Muscle of leg (tissue), 11 donors: ENCODE measurements around the gene HSCB. TPM values are rescaled to one million over a fixed set of nuclear protein-coding genes. Genes with fewer than 3 reads are reported as not detected.
"Not testable (repeated sequence)": the region's sequence is repeated elsewhere in the genome, so short reads cannot be mapped to it uniquely, and the experiment has no call there.

ENCODE experiments used
- DNase-seq: peaks from one replicate; pipeline ENCODE4 v3.0.0; 2013
- H3K27ac ChIP-seq: one replicate; pipeline ENCODE4 v1.5.1; 2013; ENCODE audit warnings: mild to moderate bottlenecking, low read length, control low read depth
- H3K27me3 ChIP-seq: one replicate; pipeline ENCODE4 v1.6.1; 2013; ENCODE audit warnings: low read length; ENCODE audit not compliant: control insufficient read depth, insufficient read depth
- H3K36me3 ChIP-seq: one replicate; pipeline ENCODE4 v1.6.1; 2013; ENCODE audit warnings: low read length; ENCODE audit not compliant: control insufficient read depth, insufficient read depth
- H3K4me1 ChIP-seq: one replicate; pipeline ENCODE4 v1.6.1; 2013; ENCODE audit warnings: low read length; ENCODE audit not compliant: control insufficient read depth, insufficient read depth
- H3K4me3 ChIP-seq: one replicate; pipeline ENCODE4 v1.5.1; 2013; ENCODE audit warnings: low read length, control low read depth
- H3K9me3 ChIP-seq: replicated peaks from 2 replicates; pipeline ENCODE4 v1.6.1; 2013; ENCODE audit warnings: low read depth, low read length; ENCODE audit not compliant: control insufficient read depth
- WGBS: methylation state at CpG from one replicate; pipeline ENCODE4 v1.1.5; 2013; ENCODE audit warnings: missing lambda C conversion rate; ENCODE audit not compliant: insufficient coverage; 5-methylcytosine and 5-hydroxymethylcytosine counted together
- polyA plus RNA-seq, 8 donors: library from polyadenylated mRNA; unstranded; fragments of 120-200 nt; gene quantifications; one replicate each; pipeline versions ENCODE4 v1.2.1 to v1.2.3, GENCODE V29; 2013; ENCODE audit warnings: inconsistent platforms in 1 of 8, low replicate concordance in 1 of 8; ENCODE audit not compliant: insufficient read length in 8 of 8, insufficient read depth in 1 of 8
- total RNA-seq: library from RNA; stranded (reverse); fragments of 120-200 nt; gene quantifications from one replicate; pipeline ENCODE4 v1.2.4, GENCODE V29; 2013

Gene HSCB
- total and polyA plus RNA-seq, 9 donors = 17.9 to 24.0 (median 20.4) TPM

DNA sequence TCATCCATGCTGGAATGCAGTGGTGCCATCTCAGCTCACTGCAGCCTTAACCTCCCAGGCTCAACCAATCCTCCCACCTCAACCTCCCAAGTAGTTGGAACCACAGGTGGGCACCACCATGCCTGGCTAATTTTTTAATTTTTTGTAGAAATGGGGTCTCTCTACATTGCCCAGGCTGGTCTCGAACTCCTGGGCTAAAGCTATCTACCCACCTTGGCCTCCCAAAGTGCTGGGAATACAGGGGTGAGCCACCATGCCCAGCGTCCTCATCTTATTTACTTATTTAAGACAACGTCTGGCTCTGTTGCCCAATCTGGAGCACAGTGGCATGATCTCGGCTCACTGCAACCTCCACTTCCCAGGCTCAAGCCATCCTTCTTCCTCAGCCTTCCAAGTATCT lies 20.2 kb downstream of the HSCB start:
- WGBS = 96% methylated on average over 4 of the region's 4 CpGs
- H3K4me1 ChIP-seq, H3K4me3 ChIP-seq: not testable (repeated sequence)

DNA sequence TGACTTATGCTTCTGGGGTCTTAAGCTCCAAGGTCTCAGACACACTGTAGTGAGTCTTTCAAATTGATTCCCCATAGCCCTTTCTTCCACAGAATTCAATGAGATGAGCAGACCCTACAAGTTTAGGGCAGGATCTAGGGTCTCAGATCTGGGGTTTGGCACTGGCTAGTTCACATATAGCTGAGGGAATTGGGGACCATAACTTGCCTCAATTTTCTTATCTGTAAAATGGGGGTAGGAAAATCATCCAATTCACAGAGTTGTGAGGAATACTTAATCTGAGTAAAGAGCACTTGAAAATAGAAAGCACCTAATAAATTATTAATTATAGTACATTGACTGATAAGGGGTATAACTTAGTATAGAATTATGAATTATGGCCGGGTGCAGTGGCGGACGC lies 24.8 kb downstream of the HSCB start:
- DNase-seq = no peak
- no peaks in the 10 kb centered on the region for H3K36me3 ChIP-seq
- no peaks in the 10 kb centered on the region for H3K4me1 ChIP-seq
- WGBS = no CpG with 5 or more reads among the region's 3 CpGs
- H3K27me3 ChIP-seq = no peaks in the 10 kb centered on the region
- no peaks in the 10 kb centered on the region for H3K9me3 ChIP-seq
- H3K4me3 ChIP-seq = no peak overlapping the region
- H3K27ac ChIP-seq = no peak overlapping the region

More for the DNA sequence above, 20.2 kb downstream of the HSCB start:
- H3K36me3 ChIP-seq, H3K27ac ChIP-seq, H3K27me3 ChIP-seq, H3K9me3 ChIP-seq, DNase-seq: not testable (repeated sequence)

DNA sequence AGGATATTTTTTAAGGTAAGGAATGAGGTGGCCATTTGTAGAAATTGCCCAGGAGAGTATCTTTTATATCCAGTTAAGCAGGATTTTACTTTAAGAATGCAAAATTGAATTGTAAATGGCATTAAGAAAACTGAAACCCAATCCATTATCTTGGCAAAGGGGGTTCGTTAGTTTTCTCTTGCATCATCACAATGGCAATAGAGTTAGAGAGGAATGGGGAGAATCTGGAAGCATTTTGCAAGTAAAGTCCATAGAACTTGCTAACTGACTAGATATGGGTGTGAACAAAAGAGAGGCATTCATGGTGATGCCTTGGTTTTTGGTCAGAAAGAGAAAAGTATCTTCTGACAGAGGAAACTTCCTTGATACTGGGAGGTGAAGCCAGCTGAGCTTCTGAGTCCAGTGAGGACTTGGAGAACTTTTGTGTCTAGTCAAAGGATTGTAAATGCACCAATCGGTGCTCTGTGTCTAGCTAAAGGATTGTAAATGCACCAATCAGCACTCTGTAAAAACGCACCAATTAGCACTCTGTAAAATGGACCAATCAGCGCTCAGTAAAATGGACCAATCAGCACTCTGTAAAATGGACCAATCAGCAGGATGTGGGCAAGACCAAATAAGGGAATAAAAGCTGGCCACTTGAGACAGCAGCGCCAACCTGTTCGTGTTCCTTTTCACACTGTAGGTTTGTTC lies 27.0 kb downstream of the HSCB start:
- H3K9me3 ChIP-seq = no peaks in the 10 kb centered on the region
- DNase-seq = no peak
- no peak overlapping the region for H3K27ac ChIP-seq
- H3K27me3 ChIP-seq = no peaks in the 10 kb centered on the region
- no peak overlapping the region for H3K4me3 ChIP-seq
- WGBS = 100% methylated on average over 4 of the region's 6 CpGs
- H3K36me3 ChIP-seq = no peaks in the 10 kb centered on the region
- H3K4me1 ChIP-seq = no peaks in the 10 kb centered on the region

DNA sequence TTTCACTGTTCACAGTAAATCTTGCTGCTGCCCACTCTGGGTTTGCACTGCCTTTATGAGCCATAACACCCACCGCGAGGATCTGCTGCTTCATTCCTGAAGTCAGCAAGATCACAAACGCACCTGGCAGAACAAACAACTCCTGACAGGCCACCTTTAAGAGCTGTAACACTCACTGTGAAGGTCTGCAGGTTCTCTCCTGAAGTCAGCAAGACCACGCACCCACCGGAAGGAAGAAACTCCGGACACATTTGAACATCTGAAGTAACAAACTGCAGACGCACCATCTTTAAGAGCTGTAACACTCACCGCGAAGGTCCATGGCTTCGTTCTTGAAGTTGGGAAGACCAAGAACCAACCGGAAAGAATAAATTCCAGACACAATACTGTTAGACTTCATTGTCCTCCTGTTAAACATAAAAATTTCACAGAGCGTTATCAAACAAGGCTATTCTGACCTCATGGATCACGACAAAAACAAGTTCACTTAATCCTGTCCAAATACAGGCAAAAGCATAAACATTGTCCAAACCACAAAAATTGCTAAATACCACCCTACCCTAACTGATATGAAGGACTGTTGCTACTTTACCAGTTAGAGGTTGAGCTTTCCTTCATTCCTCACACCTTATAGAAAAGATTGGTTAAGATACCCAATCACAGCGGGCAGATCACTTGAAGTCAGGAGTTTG lies 27.7 kb downstream of the HSCB start:
- H3K9me3 ChIP-seq = no peaks in the 10 kb centered on the region
- no peaks in the 10 kb centered on the region for H3K27me3 ChIP-seq
- peaks cover 4% of the 10 kb centered on the region for H3K36me3 ChIP-seq
- H3K4me1 ChIP-seq = no peaks in the 10 kb centered on the region
- H3K4me3 ChIP-seq = no peak overlapping the region
- no peak overlapping the region for H3K27ac ChIP-seq
- WGBS = 89% methylated on average over 11 of the region's 14 CpGs
- DNase-seq = no peak

DNA sequence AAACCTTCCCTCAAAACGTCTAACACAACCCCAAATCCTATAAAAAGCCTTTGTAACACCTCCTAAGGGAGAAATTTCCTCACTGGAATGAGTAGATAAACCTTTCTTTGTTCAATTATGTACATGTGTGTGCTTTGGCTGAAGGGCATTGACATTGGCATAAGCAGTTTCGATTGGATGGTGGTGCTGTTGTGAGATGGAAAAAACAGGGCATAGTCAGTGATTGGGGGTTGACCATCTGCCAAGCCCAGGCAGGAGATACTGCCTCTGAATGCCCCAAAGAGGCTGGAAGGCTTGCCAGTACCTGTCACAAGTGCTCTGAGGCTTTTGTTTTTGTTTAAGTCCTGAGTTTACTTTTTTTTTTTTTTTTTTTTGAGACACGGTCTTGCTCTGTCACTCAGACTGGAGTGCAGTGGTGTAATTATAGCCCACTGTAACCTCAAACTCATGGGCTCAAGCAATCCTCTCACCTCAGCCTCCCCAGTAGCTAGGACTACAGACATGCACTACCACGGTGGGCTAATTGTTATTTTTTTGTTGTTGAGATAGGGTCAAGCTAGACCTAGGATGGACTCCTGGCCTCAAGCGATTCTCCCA lies 29.5 kb downstream of the HSCB start:
- Histone ChIP-seq H3K27me3 (no peaks in the 10 kb centered on the region), H3K36me3 (peaks cover 16% of the 10 kb centered on the region), H3K4me3 (no peak overlapping the region), H3K27ac (no peak overlapping the region), H3K4me1 (no peaks in the 10 kb centered on the region), H3K9me3 (no peaks in the 10 kb centered on the region)
- WGBS = 75% methylated on average over 1 of the region's 5 CpGs
- DNase-seq = no peak

DNA sequence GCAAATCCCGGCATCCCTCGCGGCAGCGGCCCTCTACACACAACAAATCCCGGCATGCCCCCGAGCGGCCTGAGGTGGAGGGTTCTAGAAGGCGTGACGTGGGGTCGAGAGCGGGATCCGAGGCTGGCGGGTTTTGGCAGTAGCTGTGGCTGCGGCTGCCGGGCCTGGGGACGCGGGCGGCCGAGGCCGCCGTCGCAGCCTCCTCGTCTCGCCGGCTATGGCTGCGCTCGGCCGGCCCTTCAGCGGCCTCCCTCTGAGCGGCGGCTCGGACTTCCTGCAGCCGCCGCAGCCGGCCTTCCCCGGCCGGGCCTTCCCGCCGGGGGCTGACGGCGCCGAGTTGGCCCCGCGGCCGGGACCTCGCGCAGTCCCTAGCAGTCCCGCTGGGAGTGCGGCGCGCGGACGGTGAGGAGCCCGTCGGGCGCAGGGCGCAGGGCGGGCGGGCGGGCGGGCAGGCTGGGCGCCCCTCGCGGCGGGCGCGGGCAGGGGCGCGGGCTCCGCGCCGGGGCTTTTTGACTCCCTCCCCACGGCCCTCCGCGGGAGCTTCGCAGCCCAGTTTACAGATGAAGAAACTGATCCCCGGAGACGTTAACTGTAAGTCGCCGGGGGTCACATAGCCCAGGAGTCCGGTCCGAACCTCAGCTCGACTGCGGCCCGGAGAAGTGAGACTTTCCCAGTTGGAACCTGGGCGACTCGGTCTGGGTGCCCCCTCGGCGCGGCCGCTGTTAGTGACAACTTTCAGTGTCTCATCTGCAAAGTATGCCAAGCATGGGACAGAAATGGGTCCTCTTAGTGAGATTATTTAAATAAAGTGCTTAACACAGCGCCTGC lies 31.0 kb downstream of the HSCB start, which contains the start of gene CCDC117:
Gene CCDC117 (plus strand): TSS at position 63 of the 828 bp plus-strand sequence. CDS start 155 bp downstream, at position 218.
- Histone ChIP-seq H3K4me1 (no peaks in the 10 kb centered on the region), H3K4me3 (peak within 1 kb of the TSS; percentile 83), H3K27ac (peak within 1 kb of the TSS; percentile 89), H3K36me3 (peaks cover 21% of the 10 kb centered on the region), H3K9me3 (no peaks in the 10 kb centered on the region), H3K27me3 (no peaks in the 10 kb centered on the region)
- peak; percentile 99 for DNase-seq
- under 1% methylated on average over 84 of the region's 92 CpGs for WGBS

DNA sequence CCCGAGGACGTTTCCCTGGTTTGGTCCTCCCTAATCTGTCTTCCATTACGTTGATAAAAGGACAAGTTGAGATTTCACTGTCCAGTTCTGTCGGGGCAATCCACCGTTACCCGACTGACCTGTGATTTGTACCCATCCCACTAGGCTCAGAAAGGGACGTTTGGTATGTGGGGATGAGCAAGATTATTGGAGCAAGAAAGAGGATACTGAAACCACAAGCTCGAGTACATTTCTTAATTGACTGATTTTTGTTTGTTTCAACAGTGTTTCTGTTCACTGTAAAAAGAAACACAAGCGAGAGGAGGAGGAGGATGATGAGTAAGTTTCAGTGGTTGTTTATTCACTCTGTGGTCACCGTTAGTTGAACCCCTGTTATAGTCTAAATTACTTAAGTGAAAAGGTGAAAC lies 31.6 kb downstream of the HSCB start:
- no peaks in the 10 kb centered on the region for H3K4me1 ChIP-seq
- WGBS = 0% methylated on average over 3 of the region's 10 CpGs
- peaks cover 22% of the 10 kb centered on the region for H3K36me3 ChIP-seq
- H3K27me3 ChIP-seq = no peaks in the 10 kb centered on the region
- no peak for DNase-seq
- peak overlapping the region; percentile 83 for H3K4me3 ChIP-seq
- H3K27ac ChIP-seq = peak overlapping the region; percentile 89
- H3K9me3 ChIP-seq = no peaks in the 10 kb centered on the region

DNA sequence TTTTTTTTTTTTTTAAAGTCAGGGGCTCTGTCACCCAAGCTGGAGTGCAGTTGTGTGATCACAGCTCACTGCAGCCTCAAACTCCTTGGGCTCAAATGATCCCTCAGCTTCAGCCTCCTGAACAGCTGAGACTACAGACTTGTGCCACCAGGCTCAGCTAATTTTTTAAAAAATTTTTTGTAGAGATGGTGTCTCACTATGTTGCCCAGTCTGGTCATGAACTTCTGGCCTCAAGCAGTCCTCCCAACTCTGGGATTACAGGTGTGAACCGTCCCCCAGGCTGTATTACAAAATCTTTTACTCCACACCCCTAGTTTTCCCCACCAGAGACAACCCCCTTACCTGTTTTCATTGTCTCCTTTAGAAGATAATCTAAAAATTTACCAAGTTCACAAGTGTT lies 32.5 kb downstream of the HSCB start:
- Histone ChIP-seq H3K9me3 (no peaks in the 10 kb centered on the region), H3K27ac (no peak overlapping the region), H3K27me3 (no peaks in the 10 kb centered on the region), H3K4me1 (no peaks in the 10 kb centered on the region), H3K36me3 (peaks cover 22% of the 10 kb centered on the region), H3K4me3 (no peak overlapping the region)
- WGBS = 80% methylated on average over 1 of the region's 1 CpG
- DNase-seq = no peak

DNA sequence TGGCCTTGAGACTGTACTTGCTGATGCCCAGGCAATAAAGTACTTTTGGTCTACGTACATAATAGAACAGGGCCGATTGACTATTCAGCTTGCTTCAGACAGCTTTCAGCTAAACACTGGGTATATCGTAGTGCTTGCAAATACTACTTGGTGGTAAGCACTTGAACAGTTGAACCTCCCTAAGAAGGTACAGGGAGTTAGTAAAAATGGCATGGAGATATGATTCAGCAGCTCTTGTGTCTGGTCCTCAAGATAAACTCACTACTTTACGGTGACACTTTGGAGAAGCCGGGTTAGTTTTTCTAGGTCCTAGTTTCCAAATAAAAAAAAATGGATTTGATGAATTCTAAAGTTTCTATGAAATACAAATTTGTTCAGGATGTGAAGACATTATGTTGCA lies 38.0 kb downstream of the HSCB start:
- Histone ChIP-seq H3K36me3 (peaks cover 45% of the 10 kb centered on the region), H3K27ac (no peak overlapping the region), H3K4me1 (no peaks in the 10 kb centered on the region), H3K27me3 (no peaks in the 10 kb centered on the region), H3K9me3 (no peaks in the 10 kb centered on the region), H3K4me3 (no peak overlapping the region)
- no peak for DNase-seq
- 95% methylated on average over 2 of the region's 5 CpGs for WGBS

DNA sequence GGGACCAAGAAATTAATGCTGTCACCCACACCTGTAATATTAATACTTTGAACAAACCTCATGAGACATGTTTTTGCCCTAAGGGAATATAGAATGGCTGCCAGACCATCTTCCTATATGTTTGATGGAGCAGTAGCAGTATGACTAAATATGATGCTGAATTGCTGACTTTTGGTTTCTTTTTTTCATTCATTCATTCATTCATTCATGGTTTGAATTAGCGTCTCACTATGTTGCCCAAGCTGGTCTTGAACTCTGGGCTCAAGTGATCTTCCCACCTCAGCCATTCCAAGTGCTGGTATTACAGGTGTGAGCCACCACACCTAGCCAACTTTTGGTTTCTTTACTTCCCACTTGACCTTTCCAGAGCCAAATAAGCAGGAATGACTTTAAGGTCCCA lies 38.5 kb downstream of the HSCB start:
- no peaks in the 10 kb centered on the region for H3K9me3 ChIP-seq
- no peaks in the 10 kb centered on the region for H3K27me3 ChIP-seq
- no peak for DNase-seq
- H3K27ac ChIP-seq = no peak overlapping the region
- no peaks in the 10 kb centered on the region for H3K4me1 ChIP-seq
- 86% methylated on average over 1 of the region's 1 CpG for WGBS
- peaks cover 46% of the 10 kb centered on the region for H3K36me3 ChIP-seq
- no peak overlapping the region for H3K4me3 ChIP-seq
